NCI-H82 treated with DMSO at 0.1 percent for 48 hours (cell line): ENCODE measurements around the gene MDGA2.
A peak's percentile ranks its signal among the peaks of the same experiment; 100 is the strongest.
"Not testable (repeated sequence)": the region's sequence is repeated elsewhere in the genome, so short reads cannot be mapped to it uniquely, and the experiment has no call there.

Source experiments
- DNase-seq: peaks from one replicate; lab custom pipeline; 2025; ENCODE audit not compliant: unreplicated experiment; lab: John Stamatoyannopoulos, UW

The MDGA2 gene

DNA sequence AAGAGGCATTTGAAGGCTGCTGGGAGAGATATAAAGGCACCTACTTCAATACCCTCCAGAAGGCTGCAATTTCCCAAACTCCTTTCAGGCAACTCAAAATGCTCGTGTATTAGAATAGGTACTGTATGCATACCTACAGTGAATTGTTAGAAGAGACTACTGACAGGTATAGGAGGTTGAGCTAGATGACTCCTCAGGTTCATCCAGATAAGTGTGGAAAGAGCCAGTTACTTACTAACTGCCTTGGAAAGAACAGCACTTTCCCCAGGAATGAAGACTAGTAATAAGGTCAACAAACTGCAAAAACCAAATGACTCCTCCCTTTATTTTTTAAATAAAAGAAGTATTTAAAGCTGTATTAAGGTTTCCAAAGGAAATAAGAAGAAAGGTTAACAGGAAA, 429.0 kb downstream of the MDGA2 start:
- no peak for DNase-seq

GRCh38 chr14:47242579-47242978, 432.8 kb downstream of the MDGA2 start:
- DNase-seq: not testable (repeated sequence)

GRCh38 chr14:47240748-47241437, 434.5 kb downstream of the MDGA2 start:
- DNase-seq: no peak

GRCh38 chr14:47235619-47236018, 439.8 kb downstream of the MDGA2 start:
- DNase-seq: no peak

DNA sequence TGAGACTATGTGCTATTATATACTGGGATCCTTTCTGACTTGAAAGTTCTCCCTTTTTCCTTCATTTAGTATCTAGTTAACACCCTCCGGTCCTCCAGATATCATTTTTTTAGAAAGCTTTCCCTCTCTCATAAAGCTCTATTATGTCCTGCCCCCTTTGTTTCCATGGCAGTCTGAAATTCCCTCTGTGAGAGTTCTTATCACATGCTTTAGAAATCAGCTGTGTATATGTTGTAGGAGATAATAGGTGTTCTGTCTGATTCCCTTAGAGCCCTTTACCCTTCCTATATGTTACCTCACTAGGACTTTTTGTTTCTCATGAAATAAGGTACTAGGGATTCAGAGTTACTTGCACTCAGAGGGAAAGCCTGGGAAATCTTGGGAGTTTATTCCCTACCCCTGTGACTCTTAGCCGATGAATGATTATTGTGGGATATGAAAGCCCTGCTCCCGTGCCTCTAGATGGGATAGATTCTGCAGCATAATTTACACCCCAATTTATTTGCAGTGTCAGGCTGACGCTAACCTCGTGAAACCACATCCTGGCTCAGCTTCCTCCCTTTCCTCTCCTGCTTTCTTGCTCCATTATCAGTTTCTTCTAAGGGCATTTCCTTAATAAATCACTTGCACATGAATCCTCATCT, 448.4 kb downstream of the MDGA2 start:
- no peak for DNase-seq

DNA sequence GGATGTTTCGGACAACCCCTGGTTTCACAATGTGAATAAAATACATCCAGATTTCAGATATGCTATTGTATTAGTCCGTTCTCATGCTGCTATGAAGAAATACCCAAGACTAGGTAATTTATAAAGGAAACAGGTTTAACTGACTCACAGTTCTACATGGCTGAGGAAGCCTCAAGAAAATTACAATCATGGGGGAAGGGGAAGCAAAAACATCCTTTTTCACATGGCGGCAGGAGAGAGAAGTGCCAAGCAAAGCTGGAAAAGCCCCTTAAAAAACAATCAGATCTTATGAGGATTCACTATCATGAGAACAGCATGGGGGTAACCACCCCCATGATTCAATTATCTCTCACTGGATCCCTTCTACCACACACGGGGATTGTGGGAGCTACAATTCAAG, 451.7 kb downstream of the MDGA2 start:
- no peak for DNase-seq

DNA sequence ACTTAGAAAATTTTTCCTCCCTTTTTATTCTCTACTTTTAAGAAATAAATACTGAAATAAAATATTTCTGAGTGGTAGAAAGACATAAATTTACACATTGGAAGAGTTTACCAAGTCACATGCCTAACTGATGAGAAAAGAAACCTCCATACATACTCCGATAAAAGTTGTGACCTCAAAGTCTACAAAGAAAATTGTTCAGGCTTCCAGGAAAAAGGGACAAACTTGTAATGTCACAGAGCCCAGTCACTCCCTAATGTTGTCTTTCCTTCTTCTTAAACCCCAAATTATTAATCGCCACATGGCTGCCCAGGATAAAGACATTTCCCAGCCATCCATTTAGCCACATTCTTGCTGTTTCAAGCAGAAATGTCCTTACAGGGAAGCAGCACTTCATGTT, 455.3 kb downstream of the MDGA2 start:
- no peak for DNase-seq

DNA sequence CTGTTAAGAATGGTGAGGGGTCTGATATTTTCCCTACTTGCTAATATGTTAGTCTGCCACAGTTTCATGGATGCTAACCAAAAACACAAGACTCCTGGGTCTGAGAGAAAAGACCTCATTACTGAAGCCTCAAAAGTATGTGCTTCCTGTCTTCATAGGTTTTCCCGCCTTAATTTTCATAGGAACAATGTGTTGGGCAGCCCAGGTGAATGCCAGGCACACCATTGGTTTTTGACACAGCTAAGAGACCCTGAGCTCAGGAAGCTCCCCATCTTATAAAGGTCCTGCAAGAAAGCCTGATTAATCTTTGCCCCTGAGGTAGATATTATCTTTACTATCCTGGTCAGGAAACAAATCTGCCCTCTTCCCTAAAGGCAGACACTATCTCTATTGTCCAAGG, 464.1 kb downstream of the MDGA2 start:
- DNase-seq: no peak

- peak; percentile 58 for DNase-seq
Measured at GRCh38 chr14:47210099-47210498, 465.3 kb downstream of the MDGA2 start.

GRCh38 chr14:47208434-47208833, 467.0 kb downstream of the MDGA2 start:
- no peak for DNase-seq

DNA sequence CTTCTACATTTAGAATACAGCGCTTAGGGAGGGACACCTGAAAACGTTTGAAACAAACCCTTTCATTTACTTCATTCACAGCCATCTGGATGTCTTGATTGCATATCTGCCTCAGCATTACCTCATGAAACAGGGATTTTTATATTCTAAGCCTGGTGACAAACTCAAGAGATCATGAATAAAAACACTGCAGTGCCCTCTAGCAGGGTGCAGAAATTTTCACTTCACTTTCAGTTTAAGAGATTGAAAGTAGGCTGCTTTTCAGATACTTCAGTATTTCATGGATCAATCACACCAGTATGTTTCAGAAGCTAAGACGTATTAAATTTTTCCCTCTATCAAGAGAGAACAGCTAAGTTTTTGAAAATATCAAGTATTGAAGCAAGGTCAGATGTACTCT, 467.8 kb downstream of the MDGA2 start:
- no peak for DNase-seq

DNA sequence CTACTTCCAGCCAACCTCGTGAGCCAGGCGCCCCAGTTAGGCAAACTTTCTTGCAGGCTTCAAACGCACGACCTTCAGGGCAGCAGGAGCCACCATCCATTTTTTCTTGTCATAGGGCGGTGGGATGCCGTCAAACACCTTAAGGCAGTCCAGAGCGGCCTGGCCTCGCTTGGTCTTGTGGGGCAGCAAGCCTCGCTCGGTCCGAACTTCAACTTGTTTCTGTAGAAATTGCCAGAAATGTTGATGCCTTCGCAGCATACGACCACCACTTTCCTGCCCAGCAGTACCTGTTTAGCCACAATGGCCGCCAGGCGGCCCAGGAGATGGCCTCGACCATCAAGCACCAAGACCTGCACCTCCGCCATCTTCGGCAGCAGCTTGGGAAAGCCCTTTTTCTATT, 474.7 kb downstream of the MDGA2 start:
- DNase-seq: no peak

DNA sequence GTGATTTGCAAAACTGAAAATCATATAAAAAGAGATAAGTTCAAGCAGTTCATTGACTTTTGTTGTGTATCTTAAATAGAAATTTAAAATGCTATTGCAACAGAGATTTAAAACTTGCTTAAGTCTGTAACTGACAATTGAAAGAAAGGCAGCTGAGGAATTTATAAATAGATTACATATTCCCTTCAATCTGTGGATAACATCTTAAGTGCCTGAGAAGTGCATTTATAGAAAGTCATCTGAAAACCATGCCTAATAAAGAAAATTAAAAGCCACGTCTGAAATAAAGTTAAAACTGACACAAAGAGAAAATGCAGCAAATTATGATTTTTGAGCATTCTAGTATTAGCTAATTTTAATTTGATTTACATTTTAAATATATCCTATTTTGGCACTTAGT, 479.8 kb downstream of the MDGA2 start:
- no peak for DNase-seq

DNA sequence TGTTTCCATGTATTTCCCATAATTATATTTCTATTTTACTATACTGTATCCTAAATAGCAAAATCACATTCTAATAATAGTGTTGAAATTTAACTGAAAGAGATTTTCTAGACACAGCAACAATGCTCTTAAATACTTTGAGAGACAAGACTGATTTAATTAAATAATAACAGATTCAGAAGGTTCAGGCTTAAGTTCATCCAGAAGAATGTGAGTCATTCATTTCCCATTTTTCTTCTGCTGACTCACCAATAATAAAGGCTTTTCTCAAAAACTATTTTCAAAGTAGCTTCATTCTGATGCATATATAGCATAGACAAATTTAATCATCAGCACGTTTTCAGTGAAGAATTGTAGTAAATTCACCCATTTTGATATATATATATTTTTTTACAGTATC, 481.4 kb downstream of the MDGA2 start:
- DNase-seq: no peak

DNA sequence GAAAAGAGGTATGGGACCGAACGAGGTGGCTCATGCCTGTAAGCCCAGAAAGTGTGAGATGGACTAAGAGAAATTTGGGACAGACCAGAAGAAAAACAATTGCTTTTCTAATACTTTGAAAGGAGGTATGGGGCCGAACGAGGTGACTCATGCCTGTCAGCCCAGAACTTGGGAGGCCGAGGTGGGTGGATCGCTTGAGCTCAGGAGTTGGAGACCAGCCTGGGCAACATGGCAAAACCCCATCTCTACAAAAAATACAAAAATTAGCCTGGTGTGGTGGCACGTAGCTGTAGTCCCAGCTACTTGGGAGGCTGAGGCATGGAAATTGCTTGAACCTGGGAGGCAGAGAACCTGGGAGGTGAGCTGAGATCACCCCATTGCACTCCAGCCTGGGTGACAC, 483.2 kb downstream of the MDGA2 start:
- DNase-seq: not testable (repeated sequence)

- no peak for DNase-seq
Measured at GRCh38 chr14:47191700-47192099, 483.7 kb downstream of the MDGA2 start.

DNA sequence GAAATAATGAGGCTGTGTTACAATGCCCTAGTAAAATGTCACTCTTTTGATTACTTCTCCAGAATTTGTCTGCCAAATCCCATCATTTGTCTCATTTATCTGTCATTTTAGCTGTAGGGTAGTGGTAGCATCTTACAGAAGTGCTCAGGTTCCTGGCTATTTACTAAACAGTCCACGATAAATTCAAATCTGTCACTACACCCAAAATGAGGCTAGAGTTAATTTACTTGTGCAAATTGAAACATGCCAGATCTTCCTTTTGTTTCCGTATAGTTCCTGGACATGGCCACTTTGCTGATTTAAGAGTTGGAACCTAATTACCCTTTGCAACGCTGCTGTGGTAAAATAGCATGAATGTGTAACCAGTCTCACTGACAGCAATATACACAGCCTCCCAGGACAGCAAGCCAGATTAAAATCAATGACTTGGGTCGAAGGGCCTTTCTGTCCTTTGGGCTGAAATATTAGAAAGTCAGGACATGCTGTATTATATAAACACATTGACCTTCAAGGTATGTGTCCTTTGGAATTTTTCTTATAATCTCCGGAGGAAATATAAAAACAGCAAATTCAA, 485.4 kb downstream of the MDGA2 start:
- no peak for DNase-seq

DNA sequence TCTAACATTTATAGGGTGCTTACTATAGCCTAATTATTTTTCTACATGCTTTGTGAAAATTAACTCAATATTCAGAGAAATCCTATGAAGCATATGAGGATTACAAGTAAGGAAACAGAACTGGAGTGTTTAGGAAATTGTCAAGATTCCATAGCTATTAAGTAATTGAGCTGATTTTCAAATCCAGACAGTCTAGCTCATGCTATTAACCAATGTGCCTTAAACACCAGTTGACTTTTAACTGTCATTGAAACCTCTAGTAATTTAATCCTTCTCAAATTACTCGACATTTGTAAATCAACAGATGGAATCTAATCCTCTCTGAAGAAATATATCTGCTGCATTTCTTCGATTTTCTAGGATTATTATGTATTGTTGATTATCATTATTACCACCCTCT, 488.9 kb downstream of the MDGA2 start:
- peak; percentile 17 for DNase-seq

DNA sequence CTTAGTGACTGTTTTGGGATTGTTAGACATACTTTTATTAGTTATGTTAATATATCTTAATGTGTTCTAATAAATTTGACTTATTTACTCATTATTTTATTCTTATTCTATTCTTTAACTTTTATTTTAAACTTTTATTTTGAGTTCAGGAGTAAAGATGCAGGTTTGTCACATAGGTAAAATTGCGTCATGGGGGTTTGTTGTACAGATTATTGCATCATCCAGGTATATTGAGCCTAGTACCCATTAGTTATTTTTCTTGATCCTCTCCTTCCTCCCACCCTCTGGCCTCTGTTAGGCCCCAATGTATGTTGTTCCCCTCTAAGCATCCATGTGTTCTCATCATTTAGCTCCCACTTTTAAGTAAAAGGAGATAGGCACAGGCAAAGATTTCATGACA, 495.5 kb downstream of the MDGA2 start:
- DNase-seq: no peak

DNA sequence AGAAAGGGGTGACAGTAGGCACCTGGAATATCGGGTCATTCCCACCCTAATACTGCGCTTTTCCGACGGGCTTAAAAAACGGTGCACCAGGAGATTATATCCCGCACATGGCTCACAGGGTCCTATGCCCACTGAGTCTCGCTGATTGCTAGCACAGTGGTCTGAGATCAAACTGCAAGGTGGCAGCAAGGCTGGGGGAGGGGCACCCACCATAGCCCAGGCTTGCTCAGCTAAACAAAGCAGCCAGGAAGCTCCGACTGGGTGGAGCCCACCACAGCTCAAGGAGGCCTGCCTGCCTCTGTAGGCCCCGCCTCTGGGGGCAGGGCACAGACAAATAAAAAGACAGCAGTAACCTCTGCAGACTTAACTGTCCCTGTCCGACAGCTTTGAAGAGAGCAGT, 503.5 kb downstream of the MDGA2 start:
- not testable (repeated sequence) for DNase-seq

DNA sequence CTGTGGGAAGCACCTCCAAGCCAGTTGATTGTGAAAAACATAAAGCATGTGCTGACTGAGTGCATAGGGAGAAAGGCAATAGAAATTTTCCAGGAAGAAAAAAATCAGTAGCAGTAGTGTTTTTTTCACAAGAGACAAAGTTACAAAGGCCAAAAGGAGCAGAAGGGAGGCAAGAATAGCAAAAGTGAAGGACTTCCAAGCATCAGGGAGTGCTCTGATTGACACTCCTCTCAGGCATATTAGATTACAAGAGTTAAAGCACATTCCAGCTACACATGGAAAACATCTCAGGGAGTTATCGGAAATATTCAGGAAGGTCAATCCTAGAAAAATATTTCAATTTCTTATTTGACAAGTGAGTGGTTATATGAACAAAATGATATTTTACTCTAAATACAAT, 508.0 kb downstream of the MDGA2 start:
- no peak for DNase-seq

- no peak for DNase-seq
Measured at GRCh38 chr14:47155395-47155794, 520.0 kb downstream of the MDGA2 start.
